Endothelial cell (in vitro differentiated cells): ENCODE measurements around the gene OR4S2. TPM values are rescaled to one million over a fixed set of nuclear protein-coding genes. Genes with fewer than 3 reads are reported as not detected.

Source experiments
- DNase-seq: peaks from one replicate; pipeline ENCODE4 v3.0.0; 2021; ENCODE audit warnings: low spot score
- H3K27ac Mint-ChIP-seq: one replicate; pipeline ENCODE4 v1.8.0; 2021; ENCODE audit warnings: mixed read lengths, inconsistent platforms; ENCODE audit not compliant: unreplicated experiment
- H3K27me3 Mint-ChIP-seq: one replicate; pipeline ENCODE4 v1.8.0; 2021; ENCODE audit warnings: mild to moderate bottlenecking, moderate library complexity, mixed read lengths, inconsistent platforms; ENCODE audit not compliant: unreplicated experiment
- H3K36me3 Mint-ChIP-seq: one replicate; pipeline ENCODE4 v1.8.0; 2021; ENCODE audit warnings: mild to moderate bottlenecking, low read depth, mixed read lengths, inconsistent platforms; ENCODE audit not compliant: unreplicated experiment
- H3K4me1 Mint-ChIP-seq: one replicate; pipeline ENCODE4 v1.8.0; 2021; ENCODE audit warnings: mild to moderate bottlenecking, mixed read lengths, inconsistent platforms; ENCODE audit not compliant: unreplicated experiment
- H3K4me3 Mint-ChIP-seq: one replicate; pipeline ENCODE4 v1.8.0; 2021; ENCODE audit warnings: mild to moderate bottlenecking, mixed read lengths, inconsistent platforms; ENCODE audit not compliant: unreplicated experiment
- H3K9me3 Mint-ChIP-seq: one replicate; pipeline ENCODE4 v1.8.0; 2021; ENCODE audit warnings: mixed read lengths, inconsistent platforms; ENCODE audit not compliant: unreplicated experiment
- total RNA-seq: library from RNA; stranded (reverse); fragmentation: NEBNext Ultra II Directional; extraction: Animal tissue kit (Norgen Biotek cat#: 25700); gene quantifications from one replicate; pipeline ENCODE4 v1.2.1, GENCODE V29; 2021; ENCODE audit not compliant: unreplicated experiment
- TF ChIP-seq, protein P1 (sequence below): fragments of 200-600 bp; sonication (generic); IDR thresholded peaks from one replicate; pipeline ENCODE4 v1.5.0; 2021; ENCODE audit warnings: antibody characterized with exemption; ENCODE audit not compliant: unreplicated experiment

The OR4S2 gene
- total RNA-seq, 1 donor from 2014 or later, result not detected

GRCh38 chr11:55673860-55674259, 25.7 kb downstream of the OR4S2 start:
- DNase-seq, result no peak
- H3K36me3 Mint-ChIP-seq, result no peaks in the 10 kb centered on the region
- H3K27ac Mint-ChIP-seq, result no peak overlapping the region
- peaks cover 5% of the 10 kb centered on the region for H3K9me3 Mint-ChIP-seq
- no peaks in the 10 kb centered on the region for H3K4me1 Mint-ChIP-seq
- H3K27me3 Mint-ChIP-seq, result no peaks in the 10 kb centered on the region
- H3K4me3 Mint-ChIP-seq, result no peak overlapping the region
- TF ChIP-seq, protein P1, sequence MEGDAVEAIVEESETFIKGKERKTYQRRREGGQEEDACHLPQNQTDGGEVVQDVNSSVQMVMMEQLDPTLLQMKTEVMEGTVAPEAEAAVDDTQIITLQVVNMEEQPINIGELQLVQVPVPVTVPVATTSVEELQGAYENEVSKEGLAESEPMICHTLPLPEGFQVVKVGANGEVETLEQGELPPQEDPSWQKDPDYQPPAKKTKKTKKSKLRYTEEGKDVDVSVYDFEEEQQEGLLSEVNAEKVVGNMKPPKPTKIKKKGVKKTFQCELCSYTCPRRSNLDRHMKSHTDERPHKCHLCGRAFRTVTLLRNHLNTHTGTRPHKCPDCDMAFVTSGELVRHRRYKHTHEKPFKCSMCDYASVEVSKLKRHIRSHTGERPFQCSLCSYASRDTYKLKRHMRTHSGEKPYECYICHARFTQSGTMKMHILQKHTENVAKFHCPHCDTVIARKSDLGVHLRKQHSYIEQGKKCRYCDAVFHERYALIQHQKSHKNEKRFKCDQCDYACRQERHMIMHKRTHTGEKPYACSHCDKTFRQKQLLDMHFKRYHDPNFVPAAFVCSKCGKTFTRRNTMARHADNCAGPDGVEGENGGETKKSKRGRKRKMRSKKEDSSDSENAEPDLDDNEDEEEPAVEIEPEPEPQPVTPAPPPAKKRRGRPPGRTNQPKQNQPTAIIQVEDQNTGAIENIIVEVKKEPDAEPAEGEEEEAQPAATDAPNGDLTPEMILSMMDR, result no peak

DNA sequence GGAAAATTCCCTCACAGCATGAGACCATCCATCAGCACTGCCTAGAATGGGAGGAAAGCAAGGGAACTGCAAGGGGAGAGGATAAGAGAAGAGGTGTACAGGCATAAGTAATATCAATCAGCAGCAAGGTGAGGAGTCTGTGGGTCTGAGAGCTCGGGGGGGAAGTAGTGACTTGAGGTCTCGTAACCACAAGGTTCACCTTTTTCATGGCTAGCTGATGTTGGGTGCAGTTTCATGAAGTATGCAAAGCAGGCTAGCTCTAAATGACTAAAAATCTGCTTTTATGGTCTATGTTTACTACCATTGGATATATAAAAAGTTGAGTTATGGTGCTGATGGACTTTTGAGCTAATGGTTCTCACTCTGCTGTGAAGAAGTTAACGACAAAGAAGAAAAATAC, 49.7 kb downstream of the OR4S2 start:
- H3K4me1 Mint-ChIP-seq, result no peaks in the 10 kb centered on the region
- no peaks in the 10 kb centered on the region for H3K36me3 Mint-ChIP-seq
- DNase-seq, result no peak
- peaks cover 17% of the 10 kb centered on the region for H3K9me3 Mint-ChIP-seq
- no peak overlapping the region for H3K27ac Mint-ChIP-seq
- H3K27me3 Mint-ChIP-seq, result peaks cover 7% of the 10 kb centered on the region
- TF ChIP-seq, protein P1, result no peak
- H3K4me3 Mint-ChIP-seq, result no peak overlapping the region

DNA sequence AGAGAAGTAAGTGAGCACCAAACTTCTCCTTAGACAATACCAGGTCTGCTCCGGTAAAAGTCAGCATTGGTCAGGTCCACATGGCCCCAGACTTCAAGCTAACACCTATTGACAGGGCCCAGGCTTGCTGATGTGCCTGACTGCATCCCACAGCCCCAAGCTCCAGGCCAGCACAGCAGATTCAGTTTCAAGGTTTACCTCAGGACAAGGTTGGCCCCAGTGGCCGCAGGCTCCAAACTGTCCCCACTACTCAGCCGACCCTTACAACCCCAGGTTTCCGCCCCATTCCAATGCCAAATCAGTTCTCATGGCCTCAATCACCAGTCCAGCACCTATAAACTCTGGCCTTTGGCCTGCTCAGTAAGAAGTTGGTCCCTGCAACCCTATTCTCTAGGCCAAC, 53.3 kb downstream of the OR4S2 start:
- H3K36me3 Mint-ChIP-seq, result no peaks in the 10 kb centered on the region
- H3K9me3 Mint-ChIP-seq, result peaks cover 21% of the 10 kb centered on the region
- TF ChIP-seq, protein P1, result no peak
- H3K4me3 Mint-ChIP-seq, result no peak overlapping the region
- H3K27ac Mint-ChIP-seq, result no peak overlapping the region
- no peak for DNase-seq
- H3K27me3 Mint-ChIP-seq, result peaks cover 7% of the 10 kb centered on the region
- H3K4me1 Mint-ChIP-seq, result no peaks in the 10 kb centered on the region

Other genes starting within 250 kb of the OR4S2 start
- not detected for gene OR4C15, start 93.9 kb upstream of the OR4S2 start, total RNA-seq
- gene OR4C16, start 76.2 kb upstream of the OR4S2 start, total RNA-seq, result not detected
- gene OR4C11, start 40.7 kb upstream of the OR4S2 start, total RNA-seq, result not detected
- gene OR4P4, start 13.2 kb upstream of the OR4S2 start, total RNA-seq, result not detected
- gene OR4C6, start 13.9 kb downstream of the OR4S2 start, total RNA-seq, result not detected
- not detected for gene OR5D13, start 125.1 kb downstream of the OR4S2 start, total RNA-seq
- gene OR5D14, start 147.2 kb downstream of the OR4S2 start, total RNA-seq, result not detected
- not detected for gene OR5L1, start 163.0 kb downstream of the OR4S2 start, total RNA-seq
- gene OR5D18, start 171.3 kb downstream of the OR4S2 start, total RNA-seq, result not detected
- gene OR5L2, start 178.9 kb downstream of the OR4S2 start, total RNA-seq, result not detected
- gene OR5D16, start 190.4 kb downstream of the OR4S2 start, total RNA-seq, result not detected
- not detected for gene TRIM51, start 235.0 kb downstream of the OR4S2 start, total RNA-seq